HG02981 (cell line): ENCODE data around the gene CNTNAP2.
"Not testable (repeated sequence)": the region's sequence is repeated elsewhere in the genome, so short reads cannot be mapped to it uniquely, and the experiment has no call there.

Source experiments
- ATAC-seq: cut with Tn5 transposase; IDR thresholded peaks from one replicate; pipeline ENCODE4 v1.9.1; 2021; ENCODE audit warnings: mild to moderate bottlenecking, moderate library complexity; ENCODE audit not compliant: unreplicated experiment

CNTNAP2 gene

DNA sequence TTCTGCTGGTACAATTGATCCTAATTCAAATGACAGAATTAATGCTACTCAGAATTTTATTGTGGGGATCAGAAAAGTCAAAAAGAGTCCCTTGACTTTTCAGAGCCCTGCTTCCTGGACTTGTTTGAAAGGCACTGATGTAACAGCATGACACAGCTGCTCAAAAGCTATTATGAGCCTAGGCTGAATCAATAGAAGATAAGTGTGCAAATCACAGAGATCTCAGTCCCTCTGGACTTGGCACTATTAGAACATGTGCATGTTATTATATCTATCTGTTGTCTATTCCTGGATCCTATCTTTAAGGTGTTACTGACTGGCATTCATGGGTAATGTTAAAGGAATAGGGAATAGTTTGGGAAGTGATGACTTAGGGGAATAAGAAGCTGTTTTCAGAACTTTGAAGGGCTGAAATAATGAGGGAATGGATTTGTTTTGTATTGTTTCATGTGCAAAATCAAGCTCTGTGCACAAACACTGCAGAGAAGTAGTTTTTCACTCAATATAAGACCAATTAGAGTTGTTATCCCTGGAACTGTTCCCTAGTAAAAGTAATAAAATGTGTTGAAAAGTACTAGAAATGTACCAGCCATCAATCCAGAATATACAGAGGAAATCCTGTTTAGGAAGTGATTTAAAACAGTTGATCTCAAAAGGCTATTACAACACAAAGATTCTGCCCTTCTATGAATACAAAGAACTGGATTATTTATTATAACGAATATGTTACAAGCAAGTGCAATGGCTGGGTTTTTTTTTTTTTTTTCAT is 1659.1 kb downstream of the CNTNAP2 start:
- ATAC-seq = no peak

GRCh38 chr7:147777309-147777708 is 1660.7 kb downstream of the CNTNAP2 start:
- ATAC-seq = no peak

DNA sequence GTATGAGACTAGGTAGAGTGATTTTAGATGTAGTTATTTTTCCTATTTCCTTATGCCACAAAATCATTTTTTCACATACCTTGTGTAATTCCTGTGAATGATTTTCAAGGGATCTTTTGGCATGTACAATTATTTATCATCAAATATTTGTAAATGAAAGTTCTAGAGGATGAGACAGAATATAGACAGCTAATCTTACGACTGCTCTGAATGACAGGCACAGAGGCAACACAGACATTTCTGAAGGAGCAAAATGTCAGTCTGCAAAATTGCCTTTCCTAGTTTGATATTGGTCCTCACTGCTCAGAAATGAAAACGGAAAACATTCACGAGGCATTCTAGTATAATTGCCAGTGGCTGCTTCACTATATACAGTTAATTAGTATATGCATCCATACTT is 1663.3 kb downstream of the CNTNAP2 start:
- no peak for ATAC-seq

DNA sequence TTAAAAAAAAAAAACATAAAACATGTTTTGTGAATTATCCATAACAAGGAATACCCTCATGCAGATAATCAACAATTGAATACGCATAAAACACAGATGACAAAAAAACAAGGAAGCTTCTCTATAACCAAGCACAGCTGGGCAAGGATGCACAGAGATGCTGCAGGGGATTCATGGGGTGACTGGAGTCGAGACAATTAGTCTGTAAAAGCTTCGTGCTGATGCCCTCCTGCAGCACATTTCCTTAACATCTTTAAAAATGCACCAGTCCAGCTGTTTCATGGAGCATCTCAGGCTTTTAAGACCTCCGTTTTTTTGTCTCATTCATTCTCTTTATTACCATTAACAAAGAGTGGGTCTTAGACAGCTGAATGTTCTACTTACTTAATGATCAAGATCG is 1680.0 kb downstream of the CNTNAP2 start:
- ATAC-seq = no peak

DNA sequence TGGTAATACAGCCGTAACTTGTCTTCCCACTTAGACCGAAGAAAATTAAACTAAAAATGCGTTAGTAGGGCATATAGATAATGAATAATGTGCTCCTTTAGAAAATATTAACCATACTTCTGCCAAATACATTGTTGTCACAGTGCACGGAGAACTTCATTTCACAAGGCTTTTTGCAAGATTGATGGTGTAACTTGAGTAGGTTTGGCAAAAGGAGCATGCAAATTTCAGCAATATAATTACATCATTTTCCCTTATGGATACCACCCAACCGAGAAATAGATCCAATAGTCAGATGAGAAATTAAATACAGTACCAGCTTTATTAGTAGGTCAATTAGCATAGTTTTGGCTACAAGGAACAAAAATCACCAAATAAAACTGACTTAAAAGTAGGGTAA is 1681.4 kb downstream of the CNTNAP2 start:
- no peak for ATAC-seq

- not testable (repeated sequence) for ATAC-seq
Observed at GRCh38 chr7:147801762-147802161, 1685.2 kb downstream of the CNTNAP2 start.

- no peak for ATAC-seq
Observed at GRCh38 chr7:147803151-147803550, 1686.5 kb downstream of the CNTNAP2 start.

- no peak for ATAC-seq
Observed at GRCh38 chr7:147803606-147804005, 1687.0 kb downstream of the CNTNAP2 start.

DNA sequence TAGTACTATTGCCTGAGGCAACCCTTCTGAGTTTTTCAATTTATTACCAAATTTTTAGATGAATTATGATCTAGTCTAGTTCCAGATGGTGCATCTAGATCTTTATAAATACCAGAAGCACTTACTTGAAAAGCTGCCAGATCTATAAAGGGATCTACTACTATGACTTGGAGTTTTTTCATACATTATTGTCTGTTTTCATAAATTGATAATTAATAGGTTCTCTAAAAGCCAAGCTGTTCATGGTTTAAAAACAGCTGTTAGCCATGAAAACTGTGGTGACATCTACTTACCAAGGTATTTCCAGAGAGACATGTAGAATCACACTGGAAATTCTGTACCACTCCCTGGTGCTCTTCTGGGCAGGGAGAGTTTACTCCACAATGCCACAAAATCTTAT is 1687.4 kb downstream of the CNTNAP2 start:
- ATAC-seq = no peak

- no peak for ATAC-seq
Observed at GRCh38 chr7:147805996-147806576, 1689.5 kb downstream of the CNTNAP2 start.

- no peak for ATAC-seq
Observed at GRCh38 chr7:147809786-147810185, 1693.2 kb downstream of the CNTNAP2 start.

DNA sequence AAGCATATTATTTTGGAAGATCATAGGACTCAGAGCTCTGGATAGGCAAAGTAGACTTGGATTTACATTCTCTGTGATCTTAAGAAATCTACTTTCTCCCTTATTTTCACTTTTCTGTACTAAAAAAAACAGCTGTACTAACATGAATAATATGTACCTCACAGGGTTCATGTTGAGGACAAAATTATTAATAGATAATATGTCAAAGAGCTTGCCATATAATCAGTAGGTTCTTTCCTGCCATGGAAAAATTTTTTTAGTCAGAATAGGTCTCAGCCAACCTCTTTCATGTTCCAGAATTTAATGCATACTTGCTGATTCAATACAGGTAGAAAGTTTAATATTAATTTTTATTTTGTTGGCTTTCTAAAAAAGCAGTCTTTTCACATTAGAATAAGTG is 1693.7 kb downstream of the CNTNAP2 start:
- ATAC-seq = no peak

GRCh38 chr7:147811923-147812322 is 1695.3 kb downstream of the CNTNAP2 start:
- ATAC-seq = no peak

DNA sequence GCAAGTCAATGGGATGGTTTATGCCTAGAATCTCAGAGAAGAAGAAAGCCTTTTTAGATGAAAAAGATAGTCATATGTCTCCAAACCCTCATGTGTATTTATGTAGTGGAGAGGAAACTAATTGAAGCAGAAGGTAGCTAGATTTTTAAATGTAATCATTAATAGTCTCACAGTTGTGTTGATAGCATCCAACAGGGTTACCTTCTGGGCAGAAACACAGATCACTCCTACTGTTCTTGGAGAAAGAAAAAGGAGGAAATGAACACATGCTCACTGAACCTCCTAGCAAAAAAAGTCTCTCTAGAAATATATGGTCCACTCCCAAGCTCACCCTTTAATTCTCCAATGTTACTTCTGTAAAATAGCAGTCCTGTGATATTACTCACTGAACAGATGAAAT is 1696.7 kb downstream of the CNTNAP2 start:
- ATAC-seq = no peak

GRCh38 chr7:147818317-147818716 is 1701.7 kb downstream of the CNTNAP2 start:
- no peak for ATAC-seq

DNA sequence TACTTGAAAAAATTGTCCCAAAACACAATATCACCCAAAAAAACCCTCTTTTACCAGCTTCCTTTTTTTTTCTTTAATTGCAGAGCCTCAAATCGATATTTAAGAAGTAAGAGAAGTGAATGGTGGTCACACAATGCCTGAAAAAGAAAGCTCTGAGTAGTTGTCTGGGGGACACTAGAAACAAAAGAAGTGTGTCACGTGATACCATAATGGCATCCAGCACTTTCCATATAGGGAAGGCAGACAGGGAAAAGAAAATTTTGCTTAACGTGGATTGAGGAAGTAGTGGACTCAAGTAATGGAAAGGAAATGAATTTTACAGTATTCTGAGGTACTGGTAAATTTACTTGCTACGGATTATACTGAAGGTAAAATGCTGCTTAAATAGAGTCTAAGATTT is 1708.1 kb downstream of the CNTNAP2 start:
- no peak for ATAC-seq

GRCh38 chr7:147829016-147829415 is 1712.4 kb downstream of the CNTNAP2 start:
- ATAC-seq = no peak

DNA sequence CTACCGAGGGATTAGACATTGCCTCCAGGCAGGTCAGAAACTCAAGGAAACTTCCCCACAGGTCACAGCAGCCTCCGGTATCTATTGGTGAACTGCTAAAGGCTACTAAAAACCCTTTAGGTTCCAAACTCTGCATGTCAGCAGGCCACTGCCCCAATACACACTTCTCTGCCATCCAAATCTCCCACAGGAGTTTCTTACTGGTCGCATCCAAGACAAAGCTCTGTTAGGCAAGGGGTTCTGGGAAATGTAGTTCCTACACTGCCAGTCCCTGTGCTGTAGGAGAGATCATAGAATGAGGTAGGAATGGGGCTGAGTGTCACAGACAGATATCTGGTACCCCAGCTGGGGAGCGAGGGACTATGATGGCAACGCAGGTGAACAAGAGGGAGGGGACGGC is 1717.0 kb downstream of the CNTNAP2 start:
- ATAC-seq = no peak

DNA sequence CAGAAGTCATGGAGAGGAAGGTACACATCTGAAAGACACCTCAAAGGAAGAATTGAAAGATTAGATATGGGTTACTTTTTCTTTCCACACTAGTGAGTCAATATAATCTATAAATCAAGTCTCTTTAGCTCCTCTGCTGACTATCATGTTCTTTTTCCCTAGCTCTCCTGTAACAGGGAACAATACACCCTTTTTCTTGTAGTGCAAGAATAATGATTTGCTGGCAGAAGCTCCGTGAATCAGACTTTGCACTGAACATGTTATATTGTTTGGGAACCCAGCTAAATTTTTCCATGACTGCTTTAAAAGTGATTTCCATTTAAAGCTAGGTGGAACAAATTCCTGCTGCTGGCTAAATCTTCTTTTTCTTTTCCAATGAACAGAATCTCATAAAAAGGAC is 1717.4 kb downstream of the CNTNAP2 start:
- ATAC-seq = no peak

GRCh38 chr7:147852833-147853232 is 1736.2 kb downstream of the CNTNAP2 start:
- ATAC-seq = no peak

DNA sequence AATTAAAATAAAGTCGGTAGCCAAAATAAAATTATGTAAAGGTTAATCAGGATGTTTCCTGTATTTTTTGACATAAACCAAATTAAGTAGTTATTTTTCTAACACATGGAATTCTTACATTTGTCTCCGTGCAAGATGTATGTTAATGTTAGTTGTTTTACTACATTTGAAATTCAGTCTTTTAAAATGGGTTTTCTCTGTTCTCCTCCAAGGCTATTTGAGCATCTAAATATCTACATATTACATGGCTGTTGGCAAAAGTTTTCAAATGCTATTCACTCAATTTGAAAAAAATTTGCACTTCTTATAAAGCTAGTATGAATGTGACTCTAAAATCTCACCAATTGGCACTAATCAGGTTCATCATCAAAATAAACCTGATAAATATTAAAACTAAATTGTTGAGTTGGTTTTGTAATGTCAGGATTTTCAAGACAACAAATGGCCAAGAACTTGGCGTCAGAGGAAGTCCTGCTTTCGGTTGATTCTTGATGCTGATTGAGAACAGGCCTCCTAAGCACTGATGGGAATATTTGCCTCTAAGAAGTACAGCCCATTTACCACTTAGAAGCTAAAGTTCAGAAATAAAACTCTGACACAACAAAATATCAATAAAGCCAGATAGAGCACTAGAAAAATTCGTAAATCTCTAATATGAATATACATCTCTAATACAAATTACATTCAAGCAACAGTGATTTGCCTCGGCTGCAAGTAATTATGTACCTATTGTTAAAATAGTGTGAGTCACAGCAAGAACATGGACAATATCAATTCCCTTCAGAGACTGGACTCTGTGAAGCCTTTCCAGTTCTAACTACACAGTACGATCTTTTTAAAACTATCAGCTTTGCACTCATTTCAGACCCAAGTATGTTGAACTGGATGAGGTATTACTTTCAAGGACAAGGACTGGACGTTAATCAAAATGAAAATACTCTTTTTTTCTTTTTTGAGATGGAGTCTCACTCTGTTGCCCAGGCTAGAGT is 1740.8 kb downstream of the CNTNAP2 start:
- no peak for ATAC-seq

GRCh38 chr7:147858421-147858820 is 1741.8 kb downstream of the CNTNAP2 start:
- no peak for ATAC-seq
